BE2C (cell line): ENCODE measurements around the gene ROBO1.

Experiments used
- DNase-seq: peaks from one replicate; pipeline ENCODE4 v3.0.0-alpha.2; 2020
- H3K27me3 ChIP-seq: fragments of 250-450 bp; sonication (Bioruptor Pico); 2 replicates; pipeline ENCODE4 v1.5.1; 2020; ENCODE audit warnings: mild to moderate bottlenecking
- H3K36me3 ChIP-seq: fragments of 250-450 bp; sonication (Bioruptor Pico); 2 replicates; pipeline ENCODE4 v1.5.1; 2020; ENCODE audit warnings: mild to moderate bottlenecking
- H3K4me1 ChIP-seq: fragments of 250-450 bp; sonication (Bioruptor Pico); 2 replicates; pipeline ENCODE4 v1.5.1; 2020
- H3K4me3 ChIP-seq: 2 replicates; pipeline ENCODE4 v1.5.1; 2011; ENCODE audit warnings: low read depth, low read length
- H3K9me3 ChIP-seq: fragments of 250-450 bp; sonication (Bioruptor Pico); 2 replicates; pipeline ENCODE4 v1.5.1; 2020
- TF ChIP-seq, protein P1 (sequence below): IDR thresholded peaks from 2 replicates; pipeline ENCODE4 v1.5.1; 2012; ENCODE audit warnings: mild to moderate bottlenecking, low read depth, low read length

Gene ROBO1

DNA sequence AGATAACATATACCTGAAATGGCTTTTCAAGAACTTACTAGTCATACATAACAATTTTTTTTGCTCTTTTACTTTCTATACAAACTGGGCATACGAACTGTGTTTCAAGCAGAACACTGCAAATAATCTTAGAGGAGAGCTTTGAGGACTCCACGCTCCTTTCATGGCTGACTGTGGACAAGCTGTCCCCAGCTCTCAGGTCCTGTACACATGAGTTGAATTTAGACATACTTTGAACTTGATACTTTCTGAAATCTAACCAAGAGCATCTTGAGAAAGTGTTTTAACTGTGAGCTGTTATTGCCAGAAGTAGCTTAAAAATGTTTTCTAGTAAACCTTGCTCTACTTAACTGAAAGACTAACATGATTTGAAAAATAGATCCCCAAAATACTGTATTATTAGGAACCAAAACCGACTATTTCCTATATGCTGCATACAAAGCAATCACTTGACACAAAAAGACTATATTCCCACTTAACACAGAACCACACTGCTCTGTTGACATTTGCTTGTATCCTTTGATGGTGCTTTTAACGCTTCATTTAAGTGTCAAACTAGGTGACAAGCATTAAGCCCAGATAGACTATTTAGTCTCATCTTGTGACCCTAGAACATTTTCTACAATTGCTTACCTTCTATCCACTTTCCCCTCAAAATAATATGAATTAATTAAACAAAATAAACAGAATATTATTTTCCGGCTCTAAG, 755.8 kb downstream of the ROBO1 start:
- Histone ChIP-seq H3K9me3 (no peaks in the 10 kb centered on the region), H3K36me3 (no peaks in the 10 kb centered on the region), H3K4me3 (no peak overlapping the region), H3K4me1 (no peaks in the 10 kb centered on the region; the same call in 1 of the 2 replicates), H3K27me3 (no peaks in the 10 kb centered on the region)
- DNase-seq, result no peak
- TF ChIP-seq, protein P1, sequence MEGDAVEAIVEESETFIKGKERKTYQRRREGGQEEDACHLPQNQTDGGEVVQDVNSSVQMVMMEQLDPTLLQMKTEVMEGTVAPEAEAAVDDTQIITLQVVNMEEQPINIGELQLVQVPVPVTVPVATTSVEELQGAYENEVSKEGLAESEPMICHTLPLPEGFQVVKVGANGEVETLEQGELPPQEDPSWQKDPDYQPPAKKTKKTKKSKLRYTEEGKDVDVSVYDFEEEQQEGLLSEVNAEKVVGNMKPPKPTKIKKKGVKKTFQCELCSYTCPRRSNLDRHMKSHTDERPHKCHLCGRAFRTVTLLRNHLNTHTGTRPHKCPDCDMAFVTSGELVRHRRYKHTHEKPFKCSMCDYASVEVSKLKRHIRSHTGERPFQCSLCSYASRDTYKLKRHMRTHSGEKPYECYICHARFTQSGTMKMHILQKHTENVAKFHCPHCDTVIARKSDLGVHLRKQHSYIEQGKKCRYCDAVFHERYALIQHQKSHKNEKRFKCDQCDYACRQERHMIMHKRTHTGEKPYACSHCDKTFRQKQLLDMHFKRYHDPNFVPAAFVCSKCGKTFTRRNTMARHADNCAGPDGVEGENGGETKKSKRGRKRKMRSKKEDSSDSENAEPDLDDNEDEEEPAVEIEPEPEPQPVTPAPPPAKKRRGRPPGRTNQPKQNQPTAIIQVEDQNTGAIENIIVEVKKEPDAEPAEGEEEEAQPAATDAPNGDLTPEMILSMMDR, result no peak

DNA sequence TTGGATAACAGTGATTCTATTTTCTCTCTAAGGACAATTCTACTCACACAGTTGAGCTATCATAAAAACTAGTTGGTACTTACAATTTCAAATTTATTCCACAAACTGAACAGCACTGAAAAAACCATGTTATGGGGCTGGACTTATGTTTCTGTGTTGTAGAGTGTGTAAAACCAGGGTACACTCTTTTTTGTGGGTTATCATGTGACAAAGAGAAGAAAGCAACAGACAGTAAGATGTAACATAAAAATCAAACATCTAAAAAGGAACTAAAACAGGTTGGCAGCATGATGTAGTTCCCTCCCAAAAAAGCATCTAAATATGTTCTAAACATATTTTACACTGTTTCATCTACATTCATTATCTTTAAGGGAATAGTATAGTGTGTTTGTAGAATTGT, 757.9 kb downstream of the ROBO1 start:
- no peaks in the 10 kb centered on the region; the same call in 1 of the 2 replicates for H3K4me1 ChIP-seq
- TF ChIP-seq, protein P1, result no peak
- H3K27me3 ChIP-seq, result no peaks in the 10 kb centered on the region
- H3K36me3 ChIP-seq, result no peaks in the 10 kb centered on the region
- H3K4me3 ChIP-seq, result no peak overlapping the region
- no peaks in the 10 kb centered on the region for H3K9me3 ChIP-seq
- no peak for DNase-seq

DNA sequence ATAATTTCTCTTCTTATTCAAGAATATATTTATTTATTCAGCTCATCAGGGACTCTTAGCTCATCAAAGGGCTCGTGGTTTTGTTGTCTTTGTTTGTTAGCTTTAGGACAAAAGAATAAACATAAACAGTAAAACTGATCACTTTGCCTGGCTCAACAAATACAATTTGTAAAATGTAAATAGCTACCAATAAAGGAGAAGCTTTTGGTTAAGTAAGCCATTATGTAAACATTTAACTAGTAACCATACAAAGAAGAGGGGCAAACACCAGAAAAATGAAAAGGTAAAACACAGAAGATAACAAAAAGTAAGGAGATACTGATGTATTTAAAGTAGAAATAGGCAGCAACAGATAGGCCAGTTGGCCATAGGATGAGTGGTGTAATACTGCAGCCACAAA, 761.7 kb downstream of the ROBO1 start:
- Histone ChIP-seq H3K4me3 (no peak overlapping the region), H3K9me3 (no peaks in the 10 kb centered on the region), H3K27me3 (no peaks in the 10 kb centered on the region), H3K36me3 (no peaks in the 10 kb centered on the region), H3K4me1 (peaks cover 12% of the 10 kb centered on the region)
- TF ChIP-seq, protein P1, result no peak
- no peak for DNase-seq

DNA sequence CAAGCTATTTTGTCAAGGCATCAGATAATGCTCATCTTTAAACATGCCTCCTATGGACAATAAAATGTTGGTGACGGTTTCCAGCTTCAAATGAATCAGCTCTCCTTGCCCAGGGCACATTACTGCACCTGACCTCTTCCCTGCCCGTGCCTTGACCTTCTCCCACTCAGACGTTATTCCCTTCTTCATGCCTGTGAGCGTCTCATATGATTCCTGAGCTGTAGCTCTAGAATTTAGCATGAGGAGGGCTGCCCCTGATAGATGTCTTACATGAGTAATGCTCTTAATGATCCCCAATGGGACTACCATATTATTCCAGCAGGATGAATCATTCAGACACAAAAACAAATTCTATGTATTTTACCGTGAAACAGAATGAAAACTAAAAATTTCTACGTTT, 762.7 kb downstream of the ROBO1 start:
- TF ChIP-seq, protein P1, result no peak
- Histone ChIP-seq H3K4me1 (peaks cover 12% of the 10 kb centered on the region), H3K9me3 (no peaks in the 10 kb centered on the region), H3K27me3 (no peaks in the 10 kb centered on the region), H3K36me3 (no peaks in the 10 kb centered on the region), H3K4me3 (no peak overlapping the region)
- no peak for DNase-seq

DNA sequence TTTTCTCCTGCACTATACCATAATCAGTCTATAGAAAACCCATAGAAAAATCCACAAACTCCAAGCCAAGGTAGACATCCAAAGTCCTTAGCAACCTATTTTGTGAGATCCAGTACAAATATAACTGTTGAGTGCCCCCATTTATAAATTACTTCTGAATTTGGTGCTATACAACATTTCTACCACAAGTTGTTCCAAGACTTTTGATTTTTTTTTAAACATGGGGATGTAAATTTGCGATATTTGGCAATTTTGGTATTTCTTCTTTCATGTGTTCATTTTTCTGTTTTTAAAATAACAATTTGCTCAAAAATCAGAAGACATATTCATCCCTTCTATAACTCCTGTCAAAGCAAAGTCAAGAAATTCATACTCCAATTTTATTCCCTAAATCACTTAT, 763.8 kb downstream of the ROBO1 start:
- Histone ChIP-seq H3K9me3 (no peaks in the 10 kb centered on the region), H3K27me3 (no peaks in the 10 kb centered on the region), H3K4me3 (no peak overlapping the region), H3K36me3 (no peaks in the 10 kb centered on the region), H3K4me1 (peaks cover 12% of the 10 kb centered on the region)
- no peak for DNase-seq
- TF ChIP-seq, protein P1, result peak; percentile 7; the same call in 1 of the 2 replicates
